Measurements from ENCODE around the gene COL27A1. TPM values are rescaled to one million over a fixed set of nuclear protein-coding genes. Genes with fewer than 3 reads are reported as not detected.

Gene COL27A1
- total RNA-seq, 2 experiments from 2014 or later: 0.87 to 1.2 TPM

DNA sequence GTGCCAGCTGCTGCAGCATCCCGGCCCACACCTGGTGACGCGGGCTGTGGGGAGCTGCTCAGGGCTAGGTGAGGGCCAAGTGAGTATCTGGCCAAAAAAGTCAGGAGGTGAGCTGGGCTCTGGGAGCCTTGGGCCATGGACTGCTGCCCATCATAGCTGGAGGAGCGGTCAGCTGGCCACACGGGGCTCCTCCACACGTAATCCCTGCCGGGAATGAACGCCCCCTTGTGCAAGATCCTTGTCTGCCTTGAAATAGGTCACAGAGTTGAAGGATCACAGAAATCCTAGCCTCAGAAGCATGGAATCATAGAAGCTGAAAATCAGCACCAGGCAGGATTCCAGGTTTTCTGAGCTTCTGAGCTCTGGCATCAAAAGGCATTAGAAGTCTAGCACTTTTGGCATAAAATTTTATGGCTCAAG lies 16.8 kb upstream of the COL27A1 start:
- Mint-ChIP-seq H3K4me1 (ENCODE audit: low read depth) (no peaks in the 10 kb centered on the region), H3K4me3 (no peak overlapping the region), H3K36me3 (ENCODE audit: low read depth) (no peaks in the 10 kb centered on the region), H3K27ac (no peak overlapping the region), H3K9me3 (no peaks in the 10 kb centered on the region), H3K27me3 (peaks cover 22% of the 10 kb centered on the region)
- H3K27me3 ChIP-seq (ENCODE audit: control insufficient read depth in 1 of 2, insufficient read depth in 2 of 2, low read length in 2 of 2): peaks cover 0 to 5% of the 10 kb centered on the region in 2 experiments
- intact Hi-C loops (cut with DNase I, micrococcal nuclease): no loop called here
- POLR2A ChIA-PET: no interaction called here
- ATAC-seq (ENCODE audit: poor library complexity): no peak
- no peak for TF ChIP-seq CTCF (IDR thresholded peaks at IDR 0.05)
- H3K4me3 ChIP-seq (ENCODE audit: low read length): no peak overlapping the region
- no peak overlapping the region for H3K27ac ChIP-seq (ENCODE audit: low read depth in 1 of 2, low read length in 2 of 2)
- no peaks in the 10 kb centered on the region for H3K36me3 ChIP-seq (ENCODE audit: insufficient read depth, low read length)
- no peaks in the 10 kb centered on the region for H3K4me1 ChIP-seq (ENCODE audit: insufficient read depth, low read length)
- CTCF ChIA-PET: no interaction called here
- H3K9me3 ChIP-seq (ENCODE audit: control insufficient read depth in 1 of 2, insufficient read depth in 1 of 2, low read length in 2 of 2): peaks cover 0 to 3% of the 10 kb centered on the region in 2 experiments
- DNase-seq: no peak

DNA sequence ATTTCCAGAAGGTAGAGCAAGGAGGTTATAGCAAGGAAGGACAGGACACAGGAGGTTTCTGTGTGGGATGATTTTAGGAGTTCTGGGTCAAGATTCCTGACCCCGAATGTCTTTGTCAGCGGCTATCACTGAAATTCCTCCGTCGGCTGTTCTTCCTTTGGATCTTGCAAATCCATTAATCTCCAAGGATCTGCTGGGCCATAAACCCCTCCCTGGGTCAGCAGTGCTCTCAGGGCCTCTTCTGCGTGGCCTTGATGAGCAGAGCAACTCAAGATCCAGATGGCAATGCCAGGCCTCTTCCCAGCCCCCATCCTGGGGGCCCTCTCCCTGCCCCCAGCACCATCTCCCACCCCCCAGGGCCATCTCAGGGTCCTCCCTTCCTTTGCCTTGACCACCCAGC lies 16.3 kb upstream of the COL27A1 start:
- DNase-seq (no peak), ATAC-seq (ENCODE audit: poor library complexity) (no peak)
- Mint-ChIP-seq H3K27ac (no peak overlapping the region), H3K4me1 (ENCODE audit: low read depth) (no peaks in the 10 kb centered on the region), H3K4me3 (no peak overlapping the region), H3K27me3 (peaks cover 25% of the 10 kb centered on the region), H3K9me3 (no peaks in the 10 kb centered on the region), H3K36me3 (ENCODE audit: low read depth) (no peaks in the 10 kb centered on the region)
- CTCF ChIA-PET: no interaction called here
- Histone ChIP-seq H3K4me3 (ENCODE audit: low read length) (no peak overlapping the region), H3K36me3 (ENCODE audit: insufficient read depth, low read length) (no peaks in the 10 kb centered on the region), H3K4me1 (ENCODE audit: insufficient read depth, low read length) (no peaks in the 10 kb centered on the region), H3K27me3 (ENCODE audit: control insufficient read depth in 1 of 2, insufficient read depth in 2 of 2, low read length in 2 of 2) (peaks cover 0 to 5% of the 10 kb centered on the region in 2 experiments), H3K27ac (ENCODE audit: low read depth in 1 of 2, low read length in 2 of 2) (no peak overlapping the region), H3K9me3 (ENCODE audit: control insufficient read depth in 1 of 2, insufficient read depth in 1 of 2, low read length in 2 of 2) (peaks cover 0 to 3% of the 10 kb centered on the region in 2 experiments)
- POLR2A ChIA-PET: no interaction called here
- no peak for TF ChIP-seq CTCF (IDR thresholded peaks at IDR 0.05)
- intact Hi-C loops (cut with DNase I, micrococcal nuclease): no loop called here

GRCh38 chr9:114140401-114140800 lies 14.9 kb upstream of the COL27A1 start:
- H3K27me3 Mint-ChIP-seq: peaks cover 29% of the 10 kb centered on the region
- H3K27ac Mint-ChIP-seq: no peak overlapping the region
- H3K36me3 Mint-ChIP-seq (ENCODE audit: low read depth): no peaks in the 10 kb centered on the region
- POLR2A ChIA-PET: no interaction called here
- intact Hi-C loops (cut with DNase I, micrococcal nuclease): no loop called here
- Histone ChIP-seq H3K4me1 (ENCODE audit: insufficient read depth, low read length) (no peaks in the 10 kb centered on the region), H3K9me3 (ENCODE audit: control insufficient read depth in 1 of 2, insufficient read depth in 1 of 2, low read length in 2 of 2) (peaks cover 0 to 3% of the 10 kb centered on the region in 2 experiments), H3K27ac (ENCODE audit: low read depth in 1 of 2, low read length in 2 of 2) (no peak overlapping the region), H3K36me3 (ENCODE audit: insufficient read depth, low read length) (no peaks in the 10 kb centered on the region), H3K27me3 (ENCODE audit: control insufficient read depth in 1 of 2, insufficient read depth in 2 of 2, low read length in 2 of 2) (peaks cover 0 to 5% of the 10 kb centered on the region in 2 experiments), H3K4me3 (ENCODE audit: low read length) (no peak overlapping the region)
- CTCF ChIA-PET: interaction anchor here (1.6 kb wide), 1 partner anchor 14 kb away, joined by 4 read pairs; no protein-coding TSS in a partner anchor
- ATAC-seq (ENCODE audit: poor library complexity) (no peak), DNase-seq (no peak)
- no peak overlapping the region for H3K4me3 Mint-ChIP-seq
- TF ChIP-seq CTCF (IDR thresholded peaks at IDR 0.05): no peak
- no peaks in the 10 kb centered on the region for H3K9me3 Mint-ChIP-seq
- no peaks in the 10 kb centered on the region for H3K4me1 Mint-ChIP-seq (ENCODE audit: low read depth)
